PC-3 (cell line): ENCODE measurements around the gene TMEM52.

ENCODE experiments used
- CTCF ChIP-seq: fragments of 300-600 bp; sonication (generic); conservative IDR thresholded peaks from 2 replicates; pipeline ENCODE4 v1.5.1; 2017; ENCODE audit warnings: antibody characterized with exemption, low read depth, mild to moderate bottlenecking, low read length
- EZH2 ChIP-seq: fragments of 300-600 bp; sonication (generic); IDR thresholded peaks from one replicate; pipeline ENCODE4 v1.6.1; 2017; ENCODE audit warnings: antibody characterized with exemption, mild to moderate bottlenecking, low read length; ENCODE audit not compliant: unreplicated experiment
- EZH2phosphoT487 ChIP-seq: fragments of 300-600 bp; sonication (generic); IDR thresholded peaks from 2 replicates; pipeline ENCODE4 v1.6.1; 2018; ENCODE audit warnings: mild to moderate bottlenecking, antibody characterized with exemption, low read length, borderline replicate concordance

- TF ChIP-seq CTCF = no peak
- TF ChIP-seq EZH2 = no peak
- TF ChIP-seq EZH2phosphoT487 = no peak
These were observed 31.9 kb upstream of the TMEM52 start for GRCh38 chr1:1950940-1951339.
